ENCODE data around the gene CDX1.

- TF ChIP-seq POLR2A (IDR thresholded peaks at IDR 0.05) = no peak
- TF ChIP-seq CTCF (IDR thresholded peaks at IDR 0.05) = no peak
- no peak for TF ChIP-seq POLR2AphosphoS5 (IDR thresholded peaks at IDR 0.05)
These were observed 47.9 kb upstream of the CDX1 start for GRCh38 chr5:150118561-150119229.
